ENCODE measurements around the gene MTCL1. TPM values are rescaled to one million over a fixed set of nuclear protein-coding genes. Genes with fewer than 3 reads are reported as not detected.

The MTCL1 gene
- total RNA-seq, 1 donor, result 54.9 TPM

DNA sequence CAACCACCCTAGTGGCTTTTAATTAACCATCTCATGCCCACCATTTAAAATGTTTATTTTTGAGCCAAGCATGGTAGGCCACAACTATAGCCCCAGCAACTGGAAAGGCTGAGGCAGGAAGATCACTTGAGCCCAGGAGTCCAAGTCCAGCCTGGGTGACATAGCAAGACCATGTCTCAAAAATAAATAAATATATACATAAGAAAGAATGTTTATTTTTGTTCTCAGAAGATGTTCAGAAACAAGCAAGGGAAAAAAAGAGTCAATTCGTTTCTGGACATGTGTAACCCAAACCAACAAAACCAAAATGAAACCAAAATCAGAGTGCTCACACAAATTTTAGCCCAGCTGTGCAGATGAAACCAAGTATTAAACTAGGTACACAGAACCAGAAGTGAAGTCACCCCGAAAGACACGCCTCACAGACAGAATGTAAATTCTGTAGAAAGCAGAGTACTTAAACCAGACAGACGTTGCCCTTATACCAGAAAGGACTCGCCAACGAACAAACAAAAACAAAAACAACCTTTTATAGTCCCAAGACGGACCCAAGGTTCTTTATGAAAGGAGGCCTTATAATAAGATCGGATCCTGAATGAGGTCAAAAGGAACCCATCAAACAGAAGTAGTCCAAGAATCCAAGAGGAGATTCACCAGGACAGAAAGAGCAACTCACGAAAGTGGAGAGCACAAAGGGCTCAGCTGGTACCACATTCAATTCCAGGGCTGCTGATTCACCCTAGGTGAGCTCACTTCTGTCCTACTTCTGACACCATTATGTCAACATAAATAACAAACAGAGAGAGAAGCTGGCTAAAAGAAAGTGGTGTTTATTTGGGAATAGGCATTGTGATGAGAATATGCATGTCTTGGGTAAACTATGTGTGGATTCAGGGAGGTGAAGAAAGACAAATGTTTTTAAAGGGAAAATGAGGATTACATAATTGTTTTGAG is 31.8 kb upstream of the MTCL1 start:
- no peak for DNase-seq (ENCODE audit: low read depth)

DNA sequence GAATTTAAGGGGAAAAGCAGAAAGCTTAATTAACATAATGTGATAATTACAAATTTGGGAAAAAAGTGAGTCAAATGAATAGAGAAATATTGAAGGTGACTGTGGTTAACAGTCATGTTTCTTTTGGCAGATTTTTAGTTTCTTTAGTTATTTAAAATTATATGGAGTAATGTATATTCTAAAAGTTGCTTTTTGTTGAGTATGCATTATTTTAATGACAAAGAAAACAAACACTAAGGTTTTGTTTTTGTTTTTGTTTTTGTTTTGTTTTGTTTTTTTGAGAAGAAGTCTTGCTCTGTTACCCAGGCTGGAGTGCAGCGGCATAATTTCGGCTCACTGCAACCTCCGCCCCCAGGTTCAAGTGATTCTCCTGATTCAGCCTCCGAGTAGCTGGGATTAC is 30.3 kb upstream of the MTCL1 start:
- no peak for DNase-seq (ENCODE audit: low read depth)
- TF ChIP-seq CTCF (IDR thresholded peaks at IDR 0.05; ENCODE audit: insufficient read depth, low read length), result no peak
- H3K4me3 ChIP-seq (ENCODE audit: low read depth, low read length), result no peak overlapping the region

More for the DNA sequence above, 31.8 kb upstream of the MTCL1 start:
- no peak for TF ChIP-seq CTCF (IDR thresholded peaks at IDR 0.05; ENCODE audit: insufficient read depth, low read length)
- H3K4me3 ChIP-seq (ENCODE audit: low read depth, low read length), result no peak overlapping the region

DNA sequence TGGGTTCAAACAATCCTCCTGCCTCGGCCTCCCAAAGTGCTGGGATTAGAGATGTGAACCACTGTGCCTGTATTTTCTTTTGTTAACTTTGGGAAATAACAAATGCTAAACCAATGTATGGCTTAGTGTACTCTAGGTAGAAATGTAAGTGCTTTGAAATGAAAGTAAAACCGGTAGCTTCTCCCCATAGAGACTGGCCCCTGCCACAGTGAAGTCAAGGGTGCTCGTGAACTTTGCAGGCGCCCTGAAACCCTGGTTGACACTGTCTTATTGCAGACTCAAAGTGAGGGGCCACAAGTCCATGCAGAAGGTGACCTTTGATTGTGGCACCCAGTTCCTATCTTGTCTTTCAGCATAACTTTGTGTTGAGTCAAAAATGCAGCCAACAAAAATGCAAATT is 24.2 kb upstream of the MTCL1 start:
- no peak for DNase-seq (ENCODE audit: low read depth)
- no peak overlapping the region for H3K4me3 ChIP-seq (ENCODE audit: low read depth, low read length)
- no peak for TF ChIP-seq CTCF (IDR thresholded peaks at IDR 0.05; ENCODE audit: insufficient read depth, low read length)

- no peak for TF ChIP-seq CTCF (IDR thresholded peaks at IDR 0.05; ENCODE audit: insufficient read depth, low read length)
- no peak overlapping the region for H3K4me3 ChIP-seq (ENCODE audit: low read depth, low read length)
- no peak for DNase-seq (ENCODE audit: low read depth)
These were observed 20.8 kb upstream of the MTCL1 start for GRCh38 chr18:8684577-8684976.

GRCh38 chr18:8685141-8685913 is 20.0 kb upstream of the MTCL1 start:
- DNase-seq (ENCODE audit: low read depth), result peak; percentile 67
- H3K4me3 ChIP-seq (ENCODE audit: low read depth, low read length), result no peak overlapping the region
- TF ChIP-seq CTCF (IDR thresholded peaks at IDR 0.05; ENCODE audit: insufficient read depth, low read length), result no peak

- DNase-seq (ENCODE audit: low read depth), result no peak
- no peak for TF ChIP-seq CTCF (IDR thresholded peaks at IDR 0.05; ENCODE audit: insufficient read depth, low read length)
These were observed 19.5 kb upstream of the MTCL1 start for GRCh38 chr18:8685914-8686216.

More at GRCh38 chr18:8685914-8686216, 19.5 kb upstream of the MTCL1 start:
- no peak overlapping the region for H3K4me3 ChIP-seq (ENCODE audit: low read depth, low read length)

Data from fibroblast of the aortic adventitia (primary cell).